Stimulated activated naive CD8-positive, alpha-beta T cell treated with anti-CD3 and anti-CD28 coated beads, Interleukin-15, Interleukin-2, amounts not matched to agents 100 ng/mL and 50 ng/mL, for 24 hours (primary cell): Measurements from ENCODE around the gene SH2D4B.

Source experiments
- H3K27ac Mint-ChIP-seq: one replicate; pipeline ENCODE4 v1.8.0; 2021; ENCODE audit warnings: mild to moderate bottlenecking, mixed read lengths
- H3K27me3 Mint-ChIP-seq: one replicate; pipeline ENCODE4 v1.8.0; 2021; ENCODE audit warnings: mixed read lengths
- H3K36me3 Mint-ChIP-seq: one replicate; pipeline ENCODE4 v1.8.0; 2021; ENCODE audit warnings: low read depth, mixed read lengths
- H3K4me1 Mint-ChIP-seq: one replicate; pipeline ENCODE4 v1.8.0; 2021; ENCODE audit warnings: low read depth, mixed read lengths
- H3K4me3 Mint-ChIP-seq: one replicate; pipeline ENCODE4 v1.8.0; 2021; ENCODE audit warnings: mild to moderate bottlenecking, mixed read lengths
- H3K9me3 Mint-ChIP-seq: one replicate; pipeline ENCODE4 v1.8.0; 2021; ENCODE audit warnings: mixed read lengths

SH2D4B gene

GRCh38 chr10:80515941-80516340 is 21.8 kb upstream of the SH2D4B start:
- Mint-ChIP-seq H3K27ac (no peak overlapping the region), H3K4me1 (peaks cover 38% of the 10 kb centered on the region), H3K9me3 (no peaks in the 10 kb centered on the region), H3K4me3 (no peak overlapping the region), H3K36me3 (peaks cover 59% of the 10 kb centered on the region), H3K27me3 (no peaks in the 10 kb centered on the region)

GRCh38 chr10:80516506-80517075 is 21.1 kb upstream of the SH2D4B start:
- no peaks in the 10 kb centered on the region for H3K27me3 Mint-ChIP-seq
- H3K4me3 Mint-ChIP-seq = no peak overlapping the region
- H3K36me3 Mint-ChIP-seq = peaks cover 53% of the 10 kb centered on the region
- no peaks in the 10 kb centered on the region for H3K9me3 Mint-ChIP-seq
- H3K4me1 Mint-ChIP-seq = peaks cover 32% of the 10 kb centered on the region
- H3K27ac Mint-ChIP-seq = peak overlapping the region; percentile 66

- peaks cover 32% of the 10 kb centered on the region for H3K4me1 Mint-ChIP-seq
Observed at GRCh38 chr10:80517416-80518142, 20.1 kb upstream of the SH2D4B start.

GRCh38 chr10:80518143-80518806 is 19.4 kb upstream of the SH2D4B start:
- no peaks in the 10 kb centered on the region for H3K9me3 Mint-ChIP-seq
- peaks cover 41% of the 10 kb centered on the region for H3K36me3 Mint-ChIP-seq
- peaks cover 37% of the 10 kb centered on the region for H3K4me1 Mint-ChIP-seq

More at GRCh38 chr10:80517416-80518142, 20.1 kb upstream of the SH2D4B start:
- H3K27me3 Mint-ChIP-seq = no peaks in the 10 kb centered on the region
- H3K36me3 Mint-ChIP-seq = peaks cover 45% of the 10 kb centered on the region
- no peak overlapping the region for H3K4me3 Mint-ChIP-seq
- no peak overlapping the region for H3K27ac Mint-ChIP-seq
- no peaks in the 10 kb centered on the region for H3K9me3 Mint-ChIP-seq

DNA sequence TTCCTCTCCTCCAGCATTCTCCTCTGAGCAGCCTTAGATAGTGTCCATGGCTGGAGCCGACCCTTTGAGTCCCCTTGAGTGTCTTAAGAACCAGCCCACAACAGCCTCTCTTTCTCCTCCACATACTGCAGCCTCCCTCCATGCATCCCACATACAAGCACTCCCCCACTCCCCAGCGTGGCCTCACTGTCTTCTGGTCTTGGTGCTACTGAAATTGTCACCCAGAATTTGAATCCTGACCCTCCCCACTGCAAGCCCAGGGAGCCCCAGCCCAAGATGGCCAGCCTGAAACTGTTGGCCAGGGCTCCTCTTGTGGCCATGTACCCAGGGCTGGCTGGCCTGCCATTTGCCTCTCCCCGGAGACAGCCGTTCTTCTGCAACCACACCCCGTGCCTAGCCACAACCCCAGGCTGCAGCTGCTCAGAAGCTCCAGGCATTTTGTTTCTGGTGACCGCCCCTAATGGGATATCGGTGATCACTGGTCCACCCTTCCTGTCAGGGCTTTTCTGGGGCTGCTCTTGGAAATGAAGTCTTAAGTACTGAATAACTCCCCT is 18.8 kb upstream of the SH2D4B start:
- Mint-ChIP-seq H3K36me3 (peaks cover 35% of the 10 kb centered on the region), H3K27me3 (no peaks in the 10 kb centered on the region), H3K9me3 (no peaks in the 10 kb centered on the region), H3K4me3 (no peak overlapping the region), H3K4me1 (peaks cover 41% of the 10 kb centered on the region), H3K27ac (peak overlapping the region; percentile 61)

More at GRCh38 chr10:80518143-80518806, 19.4 kb upstream of the SH2D4B start:
- Mint-ChIP-seq H3K4me3 (no peak overlapping the region), H3K27ac (peak overlapping the region; percentile 61), H3K27me3 (no peaks in the 10 kb centered on the region)

GRCh38 chr10:80519936-80520650 is 17.6 kb upstream of the SH2D4B start:
- H3K36me3 Mint-ChIP-seq = peaks cover 27% of the 10 kb centered on the region
- no peak overlapping the region for H3K4me3 Mint-ChIP-seq
- H3K4me1 Mint-ChIP-seq = peaks cover 49% of the 10 kb centered on the region
- H3K9me3 Mint-ChIP-seq = no peaks in the 10 kb centered on the region
- peak overlapping the region; percentile 63 for H3K27ac Mint-ChIP-seq
- H3K27me3 Mint-ChIP-seq = no peaks in the 10 kb centered on the region

DNA sequence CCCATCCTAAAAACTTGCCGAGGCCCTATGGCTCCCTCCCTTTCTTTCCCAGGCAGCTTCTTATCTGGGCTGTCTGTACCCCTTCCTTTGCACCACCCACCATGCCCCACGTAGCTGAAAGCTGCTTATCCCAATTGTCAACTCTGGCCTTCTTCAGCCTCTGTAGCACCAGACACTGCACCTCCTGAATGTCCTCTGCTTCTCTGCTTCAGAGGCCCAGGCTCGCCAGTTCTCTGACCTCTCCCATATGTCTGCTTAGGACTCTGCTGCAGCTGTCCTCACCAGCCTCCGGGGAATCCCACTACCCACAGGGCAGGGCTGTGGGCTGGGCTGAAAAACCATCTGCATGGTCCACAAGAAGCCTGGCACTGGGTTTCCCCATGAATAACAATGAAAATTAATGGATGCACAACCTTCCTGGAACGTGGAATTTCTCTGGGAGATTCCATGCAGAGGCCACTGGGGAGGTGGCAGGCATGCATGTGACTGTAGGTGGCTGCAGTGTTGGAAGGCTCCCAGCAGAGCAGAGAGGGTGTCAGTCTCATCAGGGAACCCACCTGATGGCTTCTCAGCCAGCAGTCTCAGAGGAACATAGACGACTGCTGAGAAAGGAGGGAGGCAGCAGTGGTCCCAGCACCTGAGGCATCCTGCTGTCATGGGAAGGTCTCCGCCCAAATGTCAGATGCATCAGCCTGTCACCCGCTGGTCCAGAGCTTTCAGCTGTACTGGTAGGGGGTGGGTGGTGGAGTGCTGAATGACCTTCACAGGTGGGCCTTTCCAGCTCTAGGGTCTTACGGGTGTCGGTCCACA is 16.8 kb upstream of the SH2D4B start:
- no peak overlapping the region for H3K4me3 Mint-ChIP-seq
- H3K27ac Mint-ChIP-seq = peak overlapping the region; percentile 63
- no peaks in the 10 kb centered on the region for H3K27me3 Mint-ChIP-seq
- peaks cover 27% of the 10 kb centered on the region for H3K36me3 Mint-ChIP-seq
- no peaks in the 10 kb centered on the region for H3K9me3 Mint-ChIP-seq
- H3K4me1 Mint-ChIP-seq = peaks cover 54% of the 10 kb centered on the region

DNA sequence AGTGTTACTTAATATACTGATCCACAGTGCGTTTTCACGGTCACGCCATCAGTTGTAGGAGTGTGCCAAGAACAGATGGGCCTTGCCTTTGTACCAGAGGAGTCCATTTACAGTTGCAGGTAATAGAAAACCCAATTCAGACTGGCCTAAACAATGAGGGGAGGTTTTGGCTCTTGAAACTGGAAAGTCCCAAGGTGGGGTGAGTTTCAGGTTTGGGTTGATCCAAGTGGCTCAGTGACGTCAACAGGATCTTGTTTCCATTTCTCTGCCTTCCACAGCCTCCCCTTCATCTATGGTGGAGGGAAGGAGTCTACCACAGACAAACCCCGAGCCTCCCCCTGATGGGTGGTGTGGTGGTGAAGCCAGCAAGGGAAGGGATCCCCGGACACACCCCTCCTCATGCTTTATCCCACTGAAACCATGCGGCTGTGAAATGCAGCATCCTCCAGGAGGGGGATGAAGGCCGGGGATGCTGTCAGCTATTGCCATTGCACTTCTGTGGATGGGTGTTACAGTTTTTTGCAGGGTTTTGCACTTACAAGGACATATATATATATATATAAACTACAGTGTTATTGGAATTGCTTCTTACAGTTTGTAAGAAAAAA is 14.8 kb upstream of the SH2D4B start:
- peaks cover 11% of the 10 kb centered on the region for H3K36me3 Mint-ChIP-seq
- peaks cover 61% of the 10 kb centered on the region for H3K4me1 Mint-ChIP-seq
- no peaks in the 10 kb centered on the region for H3K9me3 Mint-ChIP-seq
- H3K27ac Mint-ChIP-seq = peak overlapping the region; percentile 80
- no peak overlapping the region for H3K4me3 Mint-ChIP-seq
- H3K27me3 Mint-ChIP-seq = no peaks in the 10 kb centered on the region

DNA sequence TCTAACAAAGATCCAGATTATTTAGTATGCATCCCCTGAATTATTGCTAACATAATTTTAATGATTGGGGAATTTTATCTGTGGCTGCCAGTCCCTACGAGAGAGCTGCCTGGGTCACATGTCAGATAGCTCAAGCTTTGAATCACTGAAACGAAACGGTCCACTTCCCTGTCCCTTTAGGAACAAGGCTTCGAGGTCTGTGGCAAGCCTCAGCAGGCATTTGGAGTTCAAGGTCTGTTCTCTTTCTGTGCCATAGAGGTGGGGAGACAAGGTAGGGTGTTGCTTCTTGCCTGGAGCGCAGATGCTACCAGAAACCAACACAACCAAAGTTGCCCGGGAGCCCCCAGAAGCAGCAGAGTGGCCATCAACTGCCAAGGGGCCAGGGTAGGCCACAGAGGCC is 13.9 kb upstream of the SH2D4B start:
- Mint-ChIP-seq H3K9me3 (no peaks in the 10 kb centered on the region), H3K27ac (peak overlapping the region; percentile 75), H3K4me1 (peaks cover 65% of the 10 kb centered on the region), H3K27me3 (no peaks in the 10 kb centered on the region), H3K4me3 (no peak overlapping the region), H3K36me3 (peaks cover 2% of the 10 kb centered on the region)

DNA sequence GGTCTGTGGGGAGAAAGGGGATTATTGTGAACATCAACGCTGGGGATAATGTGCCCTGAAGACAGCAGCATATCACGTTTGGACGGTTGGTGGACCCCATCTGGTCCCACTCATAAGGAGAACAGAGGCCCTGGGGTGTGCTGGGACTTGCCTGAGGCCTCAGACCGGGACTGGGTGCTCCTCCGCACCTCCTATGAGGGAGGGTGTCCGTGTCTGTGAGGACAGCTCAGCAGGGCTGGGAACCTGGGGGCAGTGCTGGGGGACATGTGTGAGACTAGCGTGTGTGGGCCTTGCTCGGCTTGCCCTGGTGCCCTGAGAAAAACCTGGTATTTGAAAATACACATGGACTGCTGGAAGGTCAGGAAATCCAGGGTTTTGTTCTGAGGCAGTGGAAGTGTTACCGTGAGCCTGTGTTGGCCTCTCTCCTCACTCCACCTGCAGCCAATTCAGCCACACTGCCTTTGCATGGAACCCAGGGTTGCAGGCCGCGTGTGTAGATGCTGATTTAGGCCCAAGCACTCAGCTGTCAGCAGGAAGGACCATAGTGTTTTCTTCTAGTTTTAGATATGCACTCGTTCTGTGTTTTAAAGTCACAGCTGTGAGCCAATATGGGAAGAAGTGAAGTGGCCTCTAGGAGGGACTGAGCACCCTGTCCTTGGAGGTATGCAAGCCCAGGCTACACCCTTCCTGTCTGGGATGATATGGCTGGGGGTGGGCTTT is 13.4 kb upstream of the SH2D4B start:
- Mint-ChIP-seq H3K4me1 (peaks cover 67% of the 10 kb centered on the region), H3K36me3 (no peaks in the 10 kb centered on the region), H3K27me3 (no peaks in the 10 kb centered on the region), H3K27ac (peak overlapping the region; percentile 75), H3K9me3 (no peaks in the 10 kb centered on the region), H3K4me3 (no peak overlapping the region)

DNA sequence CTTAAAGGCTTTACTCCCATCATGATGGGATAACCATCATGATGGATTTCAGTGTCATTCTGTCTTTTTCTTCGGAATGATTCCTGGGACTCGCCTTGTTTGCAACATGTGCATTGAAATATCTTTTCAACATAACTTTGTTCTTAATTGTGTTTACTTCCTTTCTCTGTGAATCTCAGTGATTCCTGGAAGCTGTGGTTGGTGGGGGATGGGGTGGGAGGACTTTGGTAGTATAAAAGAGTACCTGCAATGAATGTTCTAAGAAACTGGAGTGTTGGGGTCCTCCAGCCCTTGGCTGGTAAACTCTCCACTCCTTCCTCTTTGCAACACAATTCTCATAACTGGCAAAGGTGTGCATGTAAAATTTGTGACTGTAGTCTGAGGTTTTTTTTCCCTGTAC is 11.5 kb upstream of the SH2D4B start:
- Mint-ChIP-seq H3K4me3 (no peak overlapping the region), H3K36me3 (no peaks in the 10 kb centered on the region), H3K4me1 (peaks cover 72% of the 10 kb centered on the region), H3K9me3 (no peaks in the 10 kb centered on the region), H3K27ac (peak overlapping the region; percentile 49), H3K27me3 (no peaks in the 10 kb centered on the region)

- H3K36me3 Mint-ChIP-seq = no peaks in the 10 kb centered on the region
- no peak overlapping the region for H3K4me3 Mint-ChIP-seq
- no peaks in the 10 kb centered on the region for H3K27me3 Mint-ChIP-seq
- H3K9me3 Mint-ChIP-seq = no peaks in the 10 kb centered on the region
- H3K4me1 Mint-ChIP-seq = peaks cover 77% of the 10 kb centered on the region
- H3K27ac Mint-ChIP-seq = peak overlapping the region; percentile 49
Observed at GRCh38 chr10:80526742-80527141, 11.0 kb upstream of the SH2D4B start.

GRCh38 chr10:80528185-80528700 is 9.5 kb upstream of the SH2D4B start:
- Mint-ChIP-seq H3K4me3 (no peak overlapping the region), H3K4me1 (peaks cover 82% of the 10 kb centered on the region), H3K27ac (no peak overlapping the region), H3K9me3 (no peaks in the 10 kb centered on the region), H3K36me3 (no peaks in the 10 kb centered on the region), H3K27me3 (no peaks in the 10 kb centered on the region)
